HCT116 (cell line): ENCODE results near the gene TMEM203. TPM values are rescaled to one million over a fixed set of nuclear protein-coding genes. Genes with fewer than 3 reads are reported as not detected.

Experiments
- ATAC-seq: fragments of 200-7000 bp; cut with Tn5 transposase; 2 replicates; pipeline ENCODE4 v1.9.1; 2020; ENCODE audit warnings: mild to moderate bottlenecking, moderate library complexity
- BruUV-seq: library from RNA; stranded (reverse); fragments of 400-500 nt; replicated peaks from 2 replicates; lab custom pipeline; 2021; lab: Mats Ljungman, UMichigan
- CTCF ChIA-PET: fragments of 300-600 bp; sonication (Branson Sonifier 250); formaldehyde crosslinking; loops from one replicate; lab custom pipeline; 2021; ENCODE audit warnings: antibody characterized with exemption; lab: Charles Lee
- POLR2A ChIA-PET: fragments of 300-600, 350-600 bp; sonication (Branson Sonifier 250); formaldehyde crosslinking; loops from one replicate; lab custom pipeline; 2021; ENCODE audit warnings: antibody characterized with exemption; lab: Charles Lee
- RAD21 ChIA-PET, 2 experiments: fragments of 300-600 bp; sonication (Branson Sonifier 250); formaldehyde crosslinking; loops; one replicate each; lab custom pipeline; 2023; ENCODE audit warnings: low total read pairs in 2 of 2; ENCODE audit not compliant: uncharacterized antibody in 2 of 2, unreplicated experiment in 2 of 2, low non-redundant PET in 1 of 2; lab: Charles Lee
- DNase-seq: peaks from one replicate; pipeline ENCODE4 v3.0.0-alpha.2; 2010; ENCODE audit warnings: low read depth, low spot score
- H2AFZ ChIP-seq: fragments of 200-600 bp; shearing (Covaris generic), sonication (generic); 2 replicates; pipeline ENCODE4 v1.6.1; 2017; ENCODE audit warnings: low read depth, mixed run types, mixed read lengths, antibody characterized with exemption, low read length; ENCODE audit not compliant: poor library complexity, severe bottlenecking
- H3K27ac ChIP-seq: 2 replicates; pipeline ENCODE4 v1.5.1; 2012; ENCODE audit warnings: low read depth, low read length
- H3K27me3 ChIP-seq: fragments of 200-600 bp; sonication (generic); 2 replicates; pipeline ENCODE4 v1.6.1; 2016; ENCODE audit warnings: mixed run types, low read length, mixed read lengths; ENCODE audit not compliant: insufficient read depth
- H3K36me3 ChIP-seq, 2 experiments: fragments of 200-500 bp in 1 of 2; fragments of 200-600 bp in 1 of 2; sonication (Bioruptor generic) in 1 of 2; sonication (generic) in 1 of 2; 2 replicates each; pipeline versions ENCODE4 v1.5.1 to v1.6.1; 2014 to 2016; ENCODE audit warnings: low read length in 2 of 2, inconsistent platforms in 1 of 2, mixed read lengths in 1 of 2, mixed run types in 1 of 2; ENCODE audit not compliant: insufficient read depth in 2 of 2, control insufficient read depth in 1 of 2
- H3K4me1 ChIP-seq, 2 experiments: fragments of 200-600 bp in 1 of 2; sonication (generic) in 1 of 2; 2 replicates each; pipeline versions ENCODE4 v1.5.1 to v1.6.1; 2012 to 2017; ENCODE audit warnings: low read length in 2 of 2, inconsistent platforms in 1 of 2, mild to moderate bottlenecking in 1 of 2, mixed read lengths in 1 of 2, mixed run types in 1 of 2, moderate library complexity in 1 of 2; ENCODE audit not compliant: insufficient read depth in 2 of 2, control insufficient read depth in 1 of 2
- H3K4me2 ChIP-seq: fragments of 200-600 bp; sonication (generic); 2 replicates; pipeline ENCODE4 v1.6.1; 2017; ENCODE audit warnings: mixed run types, low read length, mixed read lengths
- H3K4me3 ChIP-seq, 2 experiments: fragments of 200-600 bp in 1 of 2; sonication (generic) in 1 of 2; replicated peaks in 1 of 2; 2 replicates each; pipeline ENCODE4 v1.5.1; 2011 to 2016; ENCODE audit warnings: low read length in 2 of 2, control low read depth in 1 of 2, low read depth in 1 of 2, mild to moderate bottlenecking in 1 of 2, mixed read lengths in 1 of 2, mixed run types in 1 of 2
- H3K79me2 ChIP-seq: fragments of 200-600 bp; sonication (generic); 2 replicates; pipeline ENCODE4 v1.6.1; 2017; ENCODE audit warnings: mild to moderate bottlenecking, mixed run types, low read length, moderate library complexity, mixed read lengths; ENCODE audit not compliant: insufficient read depth
- H3K9ac ChIP-seq: fragments of 200-600 bp; sonication (generic); 2 replicates; pipeline ENCODE4 v1.6.1; 2016; ENCODE audit warnings: low read length, mixed read lengths
- H3K9me2 ChIP-seq: fragments of 200-600 bp; sonication (generic), shearing (Covaris generic); 2 replicates; pipeline ENCODE4 v1.6.1; 2017; ENCODE audit warnings: mixed run types, mild to moderate bottlenecking, moderate library complexity; ENCODE audit not compliant: insufficient read depth
- H3K9me3 ChIP-seq, 2 experiments: fragments of 200-500 bp in 1 of 2; fragments of 200-600 bp in 1 of 2; sonication (Bioruptor generic) in 1 of 2; sonication (generic) in 1 of 2; 2 replicates each; pipeline ENCODE4 v1.6.1; 2014 to 2017; ENCODE audit warnings: low read length in 2 of 2, mixed read lengths in 2 of 2, inconsistent platforms in 1 of 2, low read depth in 1 of 2, mild to moderate bottlenecking in 1 of 2, mixed run types in 1 of 2, moderate library complexity in 1 of 2; ENCODE audit not compliant: control insufficient read depth in 1 of 2, insufficient read depth in 1 of 2
- H4K20me1 ChIP-seq: fragments of 200-600 bp; sonication (generic), shearing (Covaris generic); 2 replicates; pipeline ENCODE4 v1.6.1; 2017; ENCODE audit warnings: mixed run types, mild to moderate bottlenecking, moderate library complexity; ENCODE audit not compliant: insufficient read depth
- EZH2 ChIP-seq: fragments of 200-600 bp; sonication (generic); IDR thresholded peaks from 2 replicates; pipeline ENCODE4 v1.6.1; 2017; ENCODE audit warnings: antibody characterized with exemption, mixed run types
- FOSL1 ChIP-seq: IDR thresholded peaks from 2 replicates; pipeline ENCODE4 v1.6.1; 2012; ENCODE audit warnings: low read depth
- POLR2A ChIP-seq: IDR thresholded peaks from 2 replicates; pipeline ENCODE4 v1.7.0; 2011; ENCODE audit warnings: borderline replicate concordance; ENCODE audit not compliant: insufficient read depth, insufficient read length; ENCODE audit errors: extremely low read depth
- POLR2AphosphoS5 ChIP-seq: IDR thresholded peaks from 2 replicates; pipeline ENCODE4 v1.6.1; 2011; ENCODE audit warnings: mild to moderate bottlenecking, low read depth, low read length, moderate library complexity
- RAD21 ChIP-seq: IDR thresholded peaks from 2 replicates; pipeline ENCODE4 v1.6.1; 2012; ENCODE audit warnings: low read depth, mild to moderate bottlenecking
- SIN3A ChIP-seq: IDR thresholded peaks from 2 replicates; pipeline ENCODE4 v1.6.1; 2012; ENCODE audit warnings: low read depth
- SP1 ChIP-seq: IDR thresholded peaks from 2 replicates; pipeline ENCODE4 v1.6.1; 2012; ENCODE audit warnings: low read depth
- SRF ChIP-seq: IDR thresholded peaks from 2 replicates; pipeline ENCODE4 v1.6.1; 2012; ENCODE audit warnings: low read depth
- TCF7L2 ChIP-seq: IDR thresholded peaks from 2 replicates; pipeline ENCODE4 v1.7.0; 2011; ENCODE audit warnings: borderline replicate concordance, inconsistent platforms; ENCODE audit not compliant: insufficient read depth, insufficient read length; ENCODE audit errors: extremely low read depth
- intact Hi-C: fragments of 100-400 bp; cut with micrococcal nuclease; formaldehyde crosslinking; loops from 2 replicates; pipeline ENCODE4 v1.10.0; 2022
- total RNA-seq: library from RNA; stranded (reverse); gene quantifications from one replicate; pipeline ENCODE4 v1.2.1, GENCODE V29; 2021; ENCODE audit not compliant: unreplicated experiment
- TF ChIP-seq, protein P1 (sequence below): IDR thresholded peaks from 2 replicates; pipeline ENCODE4 v1.6.1; 2011; ENCODE audit warnings: mild to moderate bottlenecking, low read length, moderate library complexity; ENCODE audit not compliant: insufficient replicate concordance; ENCODE audit errors: extremely low read depth

Gene TMEM203
- total RNA-seq, 1 experiment from 2014 or later: 45.0 TPM

DNA sequence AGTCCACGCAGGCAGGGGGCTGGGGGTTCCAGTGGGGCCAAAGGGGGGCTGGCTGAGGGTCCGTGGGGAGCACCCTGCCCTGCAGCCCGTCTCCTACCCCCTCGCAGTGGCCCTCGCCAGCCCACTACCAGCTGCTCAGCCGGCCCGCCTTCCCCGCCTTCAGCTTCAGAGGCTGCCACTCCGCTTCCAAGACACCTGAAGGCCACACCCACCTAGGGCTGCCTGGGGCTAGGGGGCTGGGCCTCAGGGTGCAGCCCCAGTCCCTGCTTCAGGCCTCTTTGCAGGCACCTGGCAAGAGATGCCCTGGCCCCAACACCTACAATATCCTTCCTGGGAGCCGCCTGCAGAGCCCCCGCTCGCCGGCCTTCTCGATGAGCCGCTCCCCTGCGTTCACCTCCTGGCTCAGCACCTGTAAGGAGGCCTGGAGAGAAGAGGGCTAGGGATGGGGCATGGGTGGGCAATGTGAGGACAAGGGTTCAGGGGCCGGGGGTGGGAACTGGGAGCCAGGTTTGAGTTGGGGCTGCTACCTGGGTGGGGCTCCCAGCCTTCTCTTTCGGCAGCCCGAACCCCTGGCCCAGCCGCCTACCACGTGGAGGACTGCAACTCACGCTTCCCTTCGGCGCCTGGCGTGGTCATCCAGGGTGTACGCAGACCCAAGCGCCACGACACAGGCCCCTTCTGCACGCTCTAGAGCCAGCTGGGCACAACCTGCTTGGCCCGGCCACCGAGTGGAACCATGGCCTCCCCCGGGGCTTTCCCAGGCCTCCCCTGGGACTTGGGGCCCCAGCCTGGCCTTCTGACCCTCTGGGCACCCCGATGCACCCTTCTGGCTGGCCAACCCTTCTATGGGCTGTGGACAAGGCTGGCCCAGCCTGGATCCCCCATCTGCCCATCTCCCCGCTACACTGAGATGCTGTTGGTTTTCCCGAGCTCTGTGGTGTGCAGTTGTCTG, 47.4 kb upstream of the TMEM203 start:
- no TSS peak for BruUV-seq
- peaks cover 21 to 42% of the 10 kb centered on the region in 2 experiments for H3K4me1 ChIP-seq
- H3K27me3 ChIP-seq: no peaks in the 10 kb centered on the region
- no peak overlapping the region for H2AFZ ChIP-seq
- ChIA-PET CTCF (interaction anchor here (1.0 kb wide), 1 partner anchor 16 kb away, joined by 3 read pairs; no protein-coding TSS in a partner anchor), POLR2A (interaction anchor here (0.9 to 5.9 kb wide), 2 partner anchors 11 to 12 kb away, joined by 3 to 39 read pairs; partner anchors contain the start of gene TUBB4B)
- no peak overlapping the region for H3K4me3 ChIP-seq
- H3K9ac ChIP-seq: no peak overlapping the region
- H3K9me2 ChIP-seq: no peaks in the 10 kb centered on the region
- H3K4me2 ChIP-seq: 0 out of 2 replicates have a peak overlapping the region, but pooled peaks have one; percentile 9
- H4K20me1 ChIP-seq: no peaks in the 10 kb centered on the region
- ATAC-seq: peak; percentile 41
- intact Hi-C loops: no loop called here
- peaks cover 6 to 13% of the 10 kb centered on the region in 2 experiments; a peak in 3 of 4 replicates for H3K36me3 ChIP-seq
- TF ChIP-seq TCF7L2: no peak
- no peak for TF ChIP-seq POLR2AphosphoS5
- TF ChIP-seq, protein P1, sequence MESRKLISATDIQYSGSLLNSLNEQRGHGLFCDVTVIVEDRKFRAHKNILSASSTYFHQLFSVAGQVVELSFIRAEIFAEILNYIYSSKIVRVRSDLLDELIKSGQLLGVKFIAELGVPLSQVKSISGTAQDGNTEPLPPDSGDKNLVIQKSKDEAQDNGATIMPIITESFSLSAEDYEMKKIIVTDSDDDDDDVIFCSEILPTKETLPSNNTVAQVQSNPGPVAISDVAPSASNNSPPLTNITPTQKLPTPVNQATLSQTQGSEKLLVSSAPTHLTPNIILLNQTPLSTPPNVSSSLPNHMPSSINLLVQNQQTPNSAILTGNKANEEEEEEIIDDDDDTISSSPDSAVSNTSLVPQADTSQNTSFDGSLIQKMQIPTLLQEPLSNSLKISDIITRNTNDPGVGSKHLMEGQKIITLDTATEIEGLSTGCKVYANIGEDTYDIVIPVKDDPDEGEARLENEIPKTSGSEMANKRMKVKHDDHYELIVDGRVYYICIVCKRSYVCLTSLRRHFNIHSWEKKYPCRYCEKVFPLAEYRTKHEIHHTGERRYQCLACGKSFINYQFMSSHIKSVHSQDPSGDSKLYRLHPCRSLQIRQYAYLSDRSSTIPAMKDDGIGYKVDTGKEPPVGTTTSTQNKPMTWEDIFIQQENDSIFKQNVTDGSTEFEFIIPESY: no peak
- no peak for TF ChIP-seq SIN3A
- no peak for TF ChIP-seq FOSL1
- TF ChIP-seq EZH2: no peak
- TF ChIP-seq SRF: no peak
- TF ChIP-seq RAD21: no peak
- TF ChIP-seq SP1: no peak
- TF ChIP-seq POLR2A: no peak
- TF ChIP-seq, all 23 proteins: peak for 0
- Histone ChIP-seq H3K9me3 (no peaks in the 10 kb centered on the region), H3K79me2 (peaks cover 21% of the 10 kb centered on the region), H3K27ac (peak overlapping the region; percentile 91; the same call in 1 of the 2 replicates)
- RAD21 ChIA-PET: no interaction called here
- DNase-seq: no peak
